ENCODE data around the gene CAB39L. TPM values are rescaled to one million over a fixed set of nuclear protein-coding genes. Genes with fewer than 3 reads are reported as not detected.
A peak's percentile ranks its signal among the peaks of the same experiment; 100 is the strongest.

CAB39L gene
- total and polyA plus RNA-seq, 10 donors: 1.6 to 7.5 (median 5.9) TPM

- WGBS, 5 donors: 1% methylated on average over 22 to 29 of the region's 29 CpGs
- TF ChIP-seq POLR2AphosphoS5 (IDR thresholded peaks at IDR 0.05) (peak in 1 of 3 donors; percentile 69), POLR2A (IDR thresholded peaks at IDR 0.05) (peak in 1 of 3 donors; percentile 34)
- TF ChIP-seq, protein P1, sequence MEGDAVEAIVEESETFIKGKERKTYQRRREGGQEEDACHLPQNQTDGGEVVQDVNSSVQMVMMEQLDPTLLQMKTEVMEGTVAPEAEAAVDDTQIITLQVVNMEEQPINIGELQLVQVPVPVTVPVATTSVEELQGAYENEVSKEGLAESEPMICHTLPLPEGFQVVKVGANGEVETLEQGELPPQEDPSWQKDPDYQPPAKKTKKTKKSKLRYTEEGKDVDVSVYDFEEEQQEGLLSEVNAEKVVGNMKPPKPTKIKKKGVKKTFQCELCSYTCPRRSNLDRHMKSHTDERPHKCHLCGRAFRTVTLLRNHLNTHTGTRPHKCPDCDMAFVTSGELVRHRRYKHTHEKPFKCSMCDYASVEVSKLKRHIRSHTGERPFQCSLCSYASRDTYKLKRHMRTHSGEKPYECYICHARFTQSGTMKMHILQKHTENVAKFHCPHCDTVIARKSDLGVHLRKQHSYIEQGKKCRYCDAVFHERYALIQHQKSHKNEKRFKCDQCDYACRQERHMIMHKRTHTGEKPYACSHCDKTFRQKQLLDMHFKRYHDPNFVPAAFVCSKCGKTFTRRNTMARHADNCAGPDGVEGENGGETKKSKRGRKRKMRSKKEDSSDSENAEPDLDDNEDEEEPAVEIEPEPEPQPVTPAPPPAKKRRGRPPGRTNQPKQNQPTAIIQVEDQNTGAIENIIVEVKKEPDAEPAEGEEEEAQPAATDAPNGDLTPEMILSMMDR (IDR thresholded peaks at IDR 0.05 in 8 of 11, conservative IDR thresholded peaks at IDR 0.05 in 3 of 11): no peak
- H3K27ac ChIP-seq: peak overlapping the region; percentile 94 to 98 (median 98)
- no peak for DNase-seq
- peaks cover 17 to 59% (median 52%) of the 10 kb centered on the region in 6 donors for H3K4me1 ChIP-seq
- peak overlapping the region; percentile 70 to 95 (median 86) for H3K4me3 ChIP-seq
- H3K36me3 ChIP-seq: peaks cover 0 to 4% (median 0%) of the 10 kb centered on the region in 6 donors
- H3K9me3 ChIP-seq: no peaks in the 10 kb centered on the region
- H3K27me3 ChIP-seq (replicated peaks in 1 of 7): no peaks in the 10 kb centered on the region
- intact Hi-C loops (cut with DNase I; ENCODE audit: low total_unique reads): loop anchor here (5.0 kb wide), 1 partner anchor 142 kb away; no protein-coding TSS in a partner anchor
These were observed 896 bp upstream of the CAB39L start for GRCh38 chr13:49444524-49445395.

GRCh38 chr13:49443357-49443703 is 534 bp downstream of the CAB39L start:
- no peaks in the 10 kb centered on the region for H3K27me3 ChIP-seq (replicated peaks in 1 of 7)
- peak overlapping the region; percentile 79 to 98 (median 98) for H3K27ac ChIP-seq
- H3K4me1 ChIP-seq: peaks cover 17 to 49% (median 43%) of the 10 kb centered on the region in 6 donors
- no peak for DNase-seq
- TF ChIP-seq, protein P1 (IDR thresholded peaks at IDR 0.05 in 8 of 11, conservative IDR thresholded peaks at IDR 0.05 in 3 of 11): no peak
- TF ChIP-seq POLR2AphosphoS5 (IDR thresholded peaks at IDR 0.05) (no peak), POLR2A (IDR thresholded peaks at IDR 0.05) (no peak)
- no peaks in the 10 kb centered on the region for H3K9me3 ChIP-seq
- 5 to 13% (median 11%) methylated on average over 10 of the region's 10 CpGs for WGBS, 5 donors
- no peaks in the 10 kb centered on the region for H3K36me3 ChIP-seq
- intact Hi-C loops (cut with DNase I; ENCODE audit: low total_unique reads): no loop called here
- peak overlapping the region; percentile 22 to 95 (median 86) for H3K4me3 ChIP-seq

DNA sequence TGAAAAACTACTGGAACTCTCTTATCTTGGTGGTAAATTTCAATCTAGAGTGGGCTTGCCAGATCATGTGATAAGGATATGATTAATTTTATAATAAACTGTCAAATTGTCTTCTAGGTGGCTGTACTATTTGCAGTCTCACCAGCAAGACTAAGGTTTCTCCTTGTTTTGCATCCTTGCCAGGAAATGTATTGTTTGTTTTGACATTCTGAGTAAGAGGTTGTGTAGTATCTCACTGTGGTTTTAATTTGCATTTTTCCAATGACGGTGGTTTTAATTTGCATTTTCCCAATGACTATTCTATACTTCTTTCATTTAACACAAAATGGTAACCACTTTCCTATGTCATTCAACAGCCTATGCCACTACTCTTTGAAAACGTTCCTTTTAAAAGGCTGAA is 2.0 kb downstream of the CAB39L start:
- H3K9me3 ChIP-seq: no peaks in the 10 kb centered on the region
- TF ChIP-seq, protein P1 (IDR thresholded peaks at IDR 0.05 in 8 of 11, conservative IDR thresholded peaks at IDR 0.05 in 3 of 11): no peak
- TF ChIP-seq POLR2AphosphoS5 (IDR thresholded peaks at IDR 0.05) (no peak), POLR2A (IDR thresholded peaks at IDR 0.05) (no peak)
- no peak overlapping the region for H3K4me3 ChIP-seq
- 72 to 93% (median 85%) methylated on average over 2 of the region's 2 CpGs for WGBS, 5 donors
- H3K27me3 ChIP-seq (replicated peaks in 1 of 7): no peaks in the 10 kb centered on the region
- no peak overlapping the region for H3K27ac ChIP-seq
- peaks cover 11 to 34% (median 29%) of the 10 kb centered on the region in 6 donors for H3K4me1 ChIP-seq
- H3K36me3 ChIP-seq: no peaks in the 10 kb centered on the region
- no peak for DNase-seq
- intact Hi-C loops (cut with DNase I; ENCODE audit: low total_unique reads): no loop called here

DNA sequence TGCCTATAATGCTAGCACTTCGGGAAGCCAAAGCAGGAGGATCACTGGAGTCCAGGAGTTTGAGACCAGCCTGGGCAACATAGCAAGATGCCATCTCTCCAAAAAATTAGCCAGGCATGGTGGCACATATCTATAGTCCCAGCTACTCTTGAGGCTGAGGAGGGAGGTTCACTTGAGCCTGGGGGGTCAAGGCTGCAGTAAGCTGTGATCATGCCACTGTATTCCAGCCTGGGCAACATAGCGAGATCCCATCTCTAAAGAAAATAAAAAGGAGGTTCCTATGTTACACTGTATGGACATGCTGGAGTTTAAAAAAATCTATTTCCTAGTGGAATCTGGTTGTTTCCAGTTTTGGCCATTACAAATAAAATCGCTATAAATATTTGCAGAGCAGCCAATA is 2.6 kb downstream of the CAB39L start:
- Histone ChIP-seq H3K4me1 (peaks cover 7 to 29% (median 24%) of the 10 kb centered on the region in 6 donors), H3K27me3 (replicated peaks in 1 of 7) (no peaks in the 10 kb centered on the region), H3K4me3 (no peak overlapping the region), H3K27ac (no peak overlapping the region), H3K36me3 (no peaks in the 10 kb centered on the region), H3K9me3 (no peaks in the 10 kb centered on the region)
- 96 to 98% (median 97%) methylated on average over 3 of the region's 3 CpGs for WGBS, 5 donors
- TF ChIP-seq, protein P1 (IDR thresholded peaks at IDR 0.05 in 8 of 11, conservative IDR thresholded peaks at IDR 0.05 in 3 of 11): no peak
- TF ChIP-seq POLR2A (IDR thresholded peaks at IDR 0.05) (no peak), POLR2AphosphoS5 (IDR thresholded peaks at IDR 0.05) (no peak)
- intact Hi-C loops (cut with DNase I; ENCODE audit: low total_unique reads): no loop called here
- no peak for DNase-seq
